Panc1 (cell line): ENCODE results near the gene TAF11L5. TPM values are rescaled to one million over a fixed set of nuclear protein-coding genes. Genes with fewer than 3 reads are reported as not detected.
A peak's percentile ranks its signal among the peaks of the same experiment; 100 is the strongest.
"Not testable (repeated sequence)": the region's sequence is repeated elsewhere in the genome, so short reads cannot be mapped to it uniquely, and the experiment has no call there.

Source experiments
- ATAC-seq: fragments of 200-7000 bp; cut with Tn5 transposase; 2 replicates; pipeline ENCODE4 v1.9.1; 2020; ENCODE audit warnings: mild to moderate bottlenecking, moderate library complexity
- BruUV-seq: library from RNA; stranded (reverse); fragments of 400-500 nt; replicated peaks from 2 replicates; lab custom pipeline; 2021; lab: Mats Ljungman, UMichigan
- CTCF ChIA-PET: fragments of 300-600 bp; sonication (Branson Sonifier 250); formaldehyde crosslinking; loops from one replicate; lab custom pipeline; 2022; ENCODE audit warnings: antibody characterized with exemption; lab: Charles Lee
- POLR2A ChIA-PET: fragments of 300-600 bp; sonication (Branson Sonifier 250); formaldehyde crosslinking; loops from one replicate; lab custom pipeline; 2022; ENCODE audit warnings: antibody characterized with exemption; lab: Charles Lee
- DNase-seq: peaks from one replicate; pipeline ENCODE4 v3.0.0-alpha.2; 2010; ENCODE audit warnings: low read depth, low spot score
- H3K27ac ChIP-seq: 2 replicates; pipeline ENCODE4 v1.5.1; 2011; ENCODE audit warnings: mild to moderate bottlenecking, low read length, inconsistent platforms
- H3K27me3 ChIP-seq: fragments of 200-500 bp; sonication (Bioruptor generic); 2 replicates; pipeline ENCODE4 v1.6.0; 2014; ENCODE audit warnings: low read length, inconsistent platforms; ENCODE audit not compliant: control insufficient read depth, insufficient read depth
- H3K36me3 ChIP-seq: fragments of 200-500 bp; sonication (Bioruptor generic); 2 replicates; pipeline ENCODE4 v1.5.1; 2014; ENCODE audit warnings: inconsistent platforms, mild to moderate bottlenecking, low read length, moderate library complexity; ENCODE audit not compliant: control insufficient read depth, insufficient read depth
- H3K4me1 ChIP-seq: 2 replicates; pipeline ENCODE4 v1.5.1; 2011; ENCODE audit warnings: inconsistent platforms, mild to moderate bottlenecking, low read length, moderate library complexity; ENCODE audit not compliant: control insufficient read depth, insufficient read depth
- H3K4me3 ChIP-seq, 2 experiments: 2 replicates each; pipeline ENCODE4 v1.5.1; 2011 to 2012; ENCODE audit warnings: low read depth in 2 of 2, low read length in 2 of 2, mild to moderate bottlenecking in 2 of 2, inconsistent platforms in 1 of 2, moderate library complexity in 1 of 2
- H3K9me3 ChIP-seq: fragments of 200-500 bp; sonication (Bioruptor generic); 2 replicates; pipeline ENCODE4 v1.5.1; 2014; ENCODE audit warnings: low read depth, mild to moderate bottlenecking, inconsistent platforms, low read length, moderate library complexity; ENCODE audit not compliant: control insufficient read depth, insufficient read depth
- CTCF ChIP-seq: fragments of 450-650 bp; IDR thresholded peaks from 2 replicates; pipeline ENCODE4 v1.5.1; 2017; ENCODE audit warnings: mild to moderate bottlenecking
- POLR2AphosphoS5 ChIP-seq: IDR thresholded peaks from 2 replicates; pipeline ENCODE4 v1.6.1; 2012; ENCODE audit warnings: mild to moderate bottlenecking, low read depth, low read length, moderate library complexity
- REST ChIP-seq, 2 experiments: IDR thresholded peaks; 2 replicates each; pipeline ENCODE4 v1.6.1; 2011 to 2012; ENCODE audit warnings: low read depth in 2 of 2, control low read depth in 1 of 2, low read length in 1 of 2, mild to moderate bottlenecking in 1 of 2, moderate library complexity in 1 of 2; ENCODE audit not compliant: insufficient read depth in 1 of 2
- SIN3A ChIP-seq: IDR thresholded peaks from 2 replicates; pipeline ENCODE4 v1.6.1; 2012; ENCODE audit warnings: low read depth, mild to moderate bottlenecking, low read length, moderate library complexity, borderline replicate concordance; ENCODE audit not compliant: insufficient read depth
- TCF7L2 ChIP-seq: IDR thresholded peaks from 2 replicates; pipeline ENCODE4 v1.6.1; 2011; ENCODE audit warnings: mild to moderate bottlenecking, low read depth, low read length, inconsistent platforms
- in situ Hi-C: cut with HindIII; loops from 2 replicates; pipeline ENCODE4 v1.10.0; 2016; ENCODE audit warnings: low sequenced_read_pairs, low pct_unique_long_range_greater_than_20kb
- intact Hi-C: fragments of 100-400 bp; cut with micrococcal nuclease; formaldehyde crosslinking; loops from one replicate; pipeline ENCODE4 v1.10.0; 2022; ENCODE audit not compliant: unreplicated experiment
- total RNA-seq: library from RNA; stranded (reverse); gene quantifications from one replicate; pipeline ENCODE4 v1.2.1, GENCODE V29; 2021; ENCODE audit not compliant: unreplicated experiment

TAF11L5 gene
- total RNA-seq, 1 experiment from 2014 or later: not detected

GRCh38 chr5:17481378-17481777 lies 43.7 kb upstream of the TAF11L5 start:
- in situ Hi-C loops (no loop called here), intact Hi-C loops (no loop called here)
- no peak overlapping the region for H3K4me3 ChIP-seq
- POLR2A ChIA-PET: no interaction called here
- BruUV-seq: no TSS peak
- DNase-seq (no peak), ATAC-seq (peak; percentile 56; the same call in 1 of the 2 replicates)
- CTCF ChIA-PET: no interaction called here
- no peaks in the 10 kb centered on the region for H3K9me3 ChIP-seq
- H3K27me3 ChIP-seq: no peaks in the 10 kb centered on the region
- H3K36me3 ChIP-seq: no peaks in the 10 kb centered on the region
- TF ChIP-seq CTCF (no peak), SIN3A (no peak), REST (IDR thresholded peaks at IDR 0.05; ENCODE audit: insufficient read depth in 1 of 2, low read depth in 2 of 2, low read length in 1 of 2) (no peak), TCF7L2 (no peak), POLR2AphosphoS5 (no peak)
- no peaks in the 10 kb centered on the region for H3K4me1 ChIP-seq
- H3K27ac ChIP-seq: no peak overlapping the region

- POLR2A ChIA-PET: no interaction called here
- TF ChIP-seq CTCF: no peak
- no TSS peak for BruUV-seq
- Histone ChIP-seq H3K27me3 (no peaks in the 10 kb centered on the region), H3K36me3 (no peaks in the 10 kb centered on the region), H3K4me3 (no peak overlapping the region), H3K9me3 (no peaks in the 10 kb centered on the region), H3K27ac (no peak overlapping the region), H3K4me1 (no peaks in the 10 kb centered on the region)
- ATAC-seq: no peak
- no peak for DNase-seq
- in situ Hi-C loops (no loop called here), intact Hi-C loops (no loop called here)
- CTCF ChIA-PET: no interaction called here
Observed at GRCh38 chr5:17482790-17483189, 42.2 kb upstream of the TAF11L5 start.

- intact Hi-C loops, POLR2A ChIA-PET, H3K27ac ChIP-seq, BruUV-seq, CTCF ChIA-PET, H3K27me3 ChIP-seq, DNase-seq, H3K4me1 ChIP-seq, ATAC-seq, H3K4me3 ChIP-seq, in situ Hi-C loops, H3K9me3 ChIP-seq, H3K36me3 ChIP-seq: not testable (repeated sequence)
Observed at GRCh38 chr5:17486464-17487173, 38.4 kb upstream of the TAF11L5 start.
